HepG2 (cell line): ENCODE data around the gene PA2G4. TPM values are rescaled to one million over a fixed set of nuclear protein-coding genes. Genes with fewer than 3 reads are reported as not detected.

Source experiments
- CHD2 ChIP-seq: IDR thresholded peaks from 2 replicates; pipeline ENCODE4 v1.6.1; 2011; ENCODE audit warnings: low read depth, low read length, improper control_type of control experiment
- LCORL ChIP-seq, 2 experiments: fragments of 450-650 bp in 1 of 2; sonication (generic) in 1 of 2; formaldehyde crosslinking in 1 of 2; IDR thresholded peaks; 2 replicates each; pipeline versions ENCODE4 v1.5.0 to v1.6.1; 2017 to 2020; ENCODE audit warnings: antibody characterized with exemption in 1 of 2, missing genetic modification reagents in 1 of 2
- RFX5 ChIP-seq: IDR thresholded peaks from 2 replicates; pipeline ENCODE4 v1.6.1; 2011; ENCODE audit warnings: low read depth, low read length, improper control_type of control experiment
- TBX3 ChIP-seq: fragments of 450-650 bp; IDR thresholded peaks from 2 replicates; pipeline ENCODE4 v1.6.1; 2017; ENCODE audit warnings: antibody characterized with exemption, mild to moderate bottlenecking, inconsistent platforms, borderline replicate concordance
- ZC3H13 ChIP-seq: sonication (generic); formaldehyde crosslinking; IDR thresholded peaks from 2 replicates; pipeline ENCODE4 v1.8.1; 2023; ENCODE audit warnings: mild to moderate bottlenecking, missing genetic modification reagents, moderate library complexity
- ZNF530 ChIP-seq: sonication (generic); formaldehyde crosslinking; IDR thresholded peaks from 2 replicates; pipeline ENCODE4 v1.5.0; 2020; ENCODE audit warnings: low read depth, mild to moderate bottlenecking, missing genetic modification reagents
- polyA plus RNA-seq, 8 experiments: library from polyadenylated mRNA; depleted of rRNA in 3 of 8; stranded (reverse) in 7 of 8; unstranded in 1 of 8; fragments of >200 nt; fragmentation: Illumina TruSeq in 4 of 8; extraction: Trizol in 4 of 8; gene quantifications; 2 replicates each; pipeline versions ENCODE4 v1.2.1 to v1.2.3, GENCODE V29; 2011 to 2016; ENCODE audit warnings: low read depth in 4 of 8, missing spikeins in 1 of 8, mixed read lengths in 1 of 8; ENCODE audit not compliant: insufficient read depth in 1 of 8
- total RNA-seq, 5 experiments: library from RNA; depleted of rRNA; stranded (reverse); fragments of >200 nt; fragmentation: Illumina TruSeq; extraction: Trizol; gene quantifications; 2 replicates each; pipeline ENCODE4 v1.2.3, GENCODE V29; 2016; ENCODE audit warnings: low read depth in 1 of 5
- TF ChIP-seq, protein P1 (sequence below): sonication (generic); formaldehyde crosslinking; IDR thresholded peaks from 2 replicates; pipeline ENCODE4 v1.9.0; 2021; ENCODE audit warnings: mild to moderate bottlenecking, missing genetic modification reagents
- TF ChIP-seq, protein P2 (sequence below): sonication (generic); formaldehyde crosslinking; IDR thresholded peaks from 2 replicates; pipeline ENCODE4 v1.4.0; 2020; ENCODE audit warnings: missing genetic modification reagents, borderline replicate concordance
- TF ChIP-seq, protein P3 (sequence below): IDR thresholded peaks from 2 replicates; pipeline ENCODE4 v1.6.1; 2016
- TF ChIP-seq, protein P4 (sequence below): sonication (generic); formaldehyde crosslinking; IDR thresholded peaks from 2 replicates; pipeline ENCODE4 v1.4.0; 2020; ENCODE audit warnings: missing genetic modification reagents

Gene PA2G4
- total and polyA plus RNA-seq, 2 of the 13 experiments (the other 11 are each of a cell fraction or from before 2014, with no cell fraction given) = 147 to 240 TPM

DNA sequence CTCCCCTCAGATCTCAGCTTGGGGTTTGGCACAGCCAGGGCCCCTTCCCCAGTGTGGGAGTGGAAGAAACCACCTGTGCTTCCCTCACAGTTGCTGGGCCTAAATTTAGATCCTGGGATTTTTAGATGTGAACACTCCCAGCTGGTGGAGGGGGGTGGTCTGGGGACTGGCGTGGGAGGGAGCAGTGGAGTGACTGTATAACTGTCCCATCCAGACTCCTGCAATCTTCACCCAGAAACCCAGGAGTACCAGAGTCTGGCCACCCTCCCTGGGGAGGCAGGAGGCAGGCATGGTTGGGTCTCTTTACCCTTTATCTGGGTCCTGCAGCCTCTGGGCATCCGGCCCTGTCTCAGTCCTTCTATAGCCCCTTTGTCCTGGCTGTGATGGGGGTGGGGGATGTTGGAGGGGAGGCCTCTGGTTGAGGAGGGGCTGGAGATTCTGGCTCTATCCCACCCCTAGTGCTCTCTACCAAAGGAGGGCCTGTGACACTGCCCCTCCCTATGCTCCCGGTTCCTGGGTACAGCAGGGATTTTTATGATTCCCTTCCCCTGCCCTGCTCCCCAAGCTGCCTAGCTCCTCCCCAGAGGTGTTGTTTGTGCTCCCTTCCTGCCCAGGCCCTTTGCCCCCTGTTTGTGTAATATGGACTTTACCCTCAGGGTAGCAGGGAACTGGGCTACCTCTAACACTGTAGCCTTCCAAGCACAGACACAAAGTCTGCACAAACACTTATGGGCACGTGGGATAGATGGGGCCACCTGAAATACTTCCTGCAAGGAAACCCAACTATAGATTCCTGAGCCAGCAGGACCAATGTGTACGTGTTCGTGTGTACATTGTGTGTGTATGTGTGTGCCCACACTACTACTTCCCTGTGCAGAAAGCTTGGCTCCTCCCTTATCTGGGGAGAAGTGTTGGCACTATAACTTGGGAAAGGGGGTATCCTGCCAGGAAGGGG lies 22.7 kb upstream of the PA2G4 start (continued):
- TF ChIP-seq, protein P1, sequence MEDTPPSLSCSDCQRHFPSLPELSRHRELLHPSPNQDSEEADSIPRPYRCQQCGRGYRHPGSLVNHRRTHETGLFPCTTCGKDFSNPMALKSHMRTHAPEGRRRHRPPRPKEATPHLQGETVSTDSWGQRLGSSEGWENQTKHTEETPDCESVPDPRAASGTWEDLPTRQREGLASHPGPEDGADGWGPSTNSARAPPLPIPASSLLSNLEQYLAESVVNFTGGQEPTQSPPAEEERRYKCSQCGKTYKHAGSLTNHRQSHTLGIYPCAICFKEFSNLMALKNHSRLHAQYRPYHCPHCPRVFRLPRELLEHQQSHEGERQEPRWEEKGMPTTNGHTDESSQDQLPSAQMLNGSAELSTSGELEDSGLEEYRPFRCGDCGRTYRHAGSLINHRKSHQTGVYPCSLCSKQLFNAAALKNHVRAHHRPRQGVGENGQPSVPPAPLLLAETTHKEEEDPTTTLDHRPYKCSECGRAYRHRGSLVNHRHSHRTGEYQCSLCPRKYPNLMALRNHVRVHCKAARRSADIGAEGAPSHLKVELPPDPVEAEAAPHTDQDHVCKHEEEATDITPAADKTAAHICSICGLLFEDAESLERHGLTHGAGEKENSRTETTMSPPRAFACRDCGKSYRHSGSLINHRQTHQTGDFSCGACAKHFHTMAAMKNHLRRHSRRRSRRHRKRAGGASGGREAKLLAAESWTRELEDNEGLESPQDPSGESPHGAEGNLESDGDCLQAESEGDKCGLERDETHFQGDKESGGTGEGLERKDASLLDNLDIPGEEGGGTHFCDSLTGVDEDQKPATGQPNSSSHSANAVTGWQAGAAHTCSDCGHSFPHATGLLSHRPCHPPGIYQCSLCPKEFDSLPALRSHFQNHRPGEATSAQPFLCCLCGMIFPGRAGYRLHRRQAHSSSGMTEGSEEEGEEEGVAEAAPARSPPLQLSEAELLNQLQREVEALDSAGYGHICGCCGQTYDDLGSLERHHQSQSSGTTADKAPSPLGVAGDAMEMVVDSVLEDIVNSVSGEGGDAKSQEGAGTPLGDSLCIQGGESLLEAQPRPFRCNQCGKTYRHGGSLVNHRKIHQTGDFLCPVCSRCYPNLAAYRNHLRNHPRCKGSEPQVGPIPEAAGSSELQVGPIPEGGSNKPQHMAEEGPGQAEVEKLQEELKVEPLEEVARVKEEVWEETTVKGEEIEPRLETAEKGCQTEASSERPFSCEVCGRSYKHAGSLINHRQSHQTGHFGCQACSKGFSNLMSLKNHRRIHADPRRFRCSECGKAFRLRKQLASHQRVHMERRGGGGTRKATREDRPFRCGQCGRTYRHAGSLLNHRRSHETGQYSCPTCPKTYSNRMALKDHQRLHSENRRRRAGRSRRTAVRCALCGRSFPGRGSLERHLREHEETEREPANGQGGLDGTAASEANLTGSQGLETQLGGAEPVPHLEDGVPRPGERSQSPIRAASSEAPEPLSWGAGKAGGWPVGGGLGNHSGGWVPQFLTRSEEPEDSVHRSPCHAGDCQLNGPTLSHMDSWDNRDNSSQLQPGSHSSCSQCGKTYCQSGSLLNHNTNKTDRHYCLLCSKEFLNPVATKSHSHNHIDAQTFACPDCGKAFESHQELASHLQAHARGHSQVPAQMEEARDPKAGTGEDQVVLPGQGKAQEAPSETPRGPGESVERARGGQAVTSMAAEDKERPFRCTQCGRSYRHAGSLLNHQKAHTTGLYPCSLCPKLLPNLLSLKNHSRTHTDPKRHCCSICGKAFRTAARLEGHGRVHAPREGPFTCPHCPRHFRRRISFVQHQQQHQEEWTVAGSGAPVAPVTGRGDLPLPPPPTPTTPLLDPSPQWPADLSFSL (CRISPR knock-in tag) = peak; percentile 97
- TF ChIP-seq ZNF530 (CRISPR knock-in tag) (no peak), RFX5 (no peak), CHD2 (no peak), TBX3 (peak; percentile 89), LCORL (IDR thresholded peaks at IDR 0.05) (0 out of 2 replicates have a peak, but pooled peaks have one; percentile 33), LCORL (CRISPR knock-in tag; IDR thresholded peaks at IDR 0.05) (peak; percentile 96), ZC3H13 (CRISPR knock-in tag) (peak; percentile 89)
- TF ChIP-seq, protein P2, sequence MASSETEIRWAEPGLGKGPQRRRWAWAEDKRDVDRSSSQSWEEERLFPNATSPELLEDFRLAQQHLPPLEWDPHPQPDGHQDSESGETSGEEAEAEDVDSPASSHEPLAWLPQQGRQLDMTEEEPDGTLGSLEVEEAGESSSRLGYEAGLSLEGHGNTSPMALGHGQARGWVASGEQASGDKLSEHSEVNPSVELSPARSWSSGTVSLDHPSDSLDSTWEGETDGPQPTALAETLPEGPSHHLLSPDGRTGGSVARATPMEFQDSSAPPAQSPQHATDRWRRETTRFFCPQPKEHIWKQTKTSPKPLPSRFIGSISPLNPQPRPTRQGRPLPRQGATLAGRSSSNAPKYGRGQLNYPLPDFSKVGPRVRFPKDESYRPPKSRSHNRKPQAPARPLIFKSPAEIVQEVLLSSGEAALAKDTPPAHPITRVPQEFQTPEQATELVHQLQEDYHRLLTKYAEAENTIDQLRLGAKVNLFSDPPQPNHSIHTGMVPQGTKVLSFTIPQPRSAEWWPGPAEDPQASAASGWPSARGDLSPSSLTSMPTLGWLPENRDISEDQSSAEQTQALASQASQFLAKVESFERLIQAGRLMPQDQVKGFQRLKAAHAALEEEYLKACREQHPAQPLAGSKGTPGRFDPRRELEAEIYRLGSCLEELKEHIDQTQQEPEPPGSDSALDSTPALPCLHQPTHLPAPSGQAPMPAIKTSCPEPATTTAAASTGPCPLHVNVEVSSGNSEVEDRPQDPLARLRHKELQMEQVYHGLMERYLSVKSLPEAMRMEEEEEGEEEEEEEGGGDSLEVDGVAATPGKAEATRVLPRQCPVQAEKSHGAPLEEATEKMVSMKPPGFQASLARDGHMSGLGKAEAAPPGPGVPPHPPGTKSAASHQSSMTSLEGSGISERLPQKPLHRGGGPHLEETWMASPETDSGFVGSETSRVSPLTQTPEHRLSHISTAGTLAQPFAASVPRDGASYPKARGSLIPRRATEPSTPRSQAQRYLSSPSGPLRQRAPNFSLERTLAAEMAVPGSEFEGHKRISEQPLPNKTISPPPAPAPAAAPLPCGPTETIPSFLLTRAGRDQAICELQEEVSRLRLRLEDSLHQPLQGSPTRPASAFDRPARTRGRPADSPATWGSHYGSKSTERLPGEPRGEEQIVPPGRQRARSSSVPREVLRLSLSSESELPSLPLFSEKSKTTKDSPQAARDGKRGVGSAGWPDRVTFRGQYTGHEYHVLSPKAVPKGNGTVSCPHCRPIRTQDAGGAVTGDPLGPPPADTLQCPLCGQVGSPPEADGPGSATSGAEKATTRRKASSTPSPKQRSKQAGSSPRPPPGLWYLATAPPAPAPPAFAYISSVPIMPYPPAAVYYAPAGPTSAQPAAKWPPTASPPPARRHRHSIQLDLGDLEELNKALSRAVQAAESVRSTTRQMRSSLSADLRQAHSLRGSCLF (CRISPR knock-in tag) = no peak
- TF ChIP-seq, protein P3, sequence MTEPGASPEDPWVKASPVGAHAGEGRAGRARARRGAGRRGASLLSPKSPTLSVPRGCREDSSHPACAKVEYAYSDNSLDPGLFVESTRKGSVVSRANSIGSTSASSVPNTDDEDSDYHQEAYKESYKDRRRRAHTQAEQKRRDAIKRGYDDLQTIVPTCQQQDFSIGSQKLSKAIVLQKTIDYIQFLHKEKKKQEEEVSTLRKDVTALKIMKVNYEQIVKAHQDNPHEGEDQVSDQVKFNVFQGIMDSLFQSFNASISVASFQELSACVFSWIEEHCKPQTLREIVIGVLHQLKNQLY (CRISPR knock-in tag) = peak; percentile 98
- TF ChIP-seq, protein P4, sequence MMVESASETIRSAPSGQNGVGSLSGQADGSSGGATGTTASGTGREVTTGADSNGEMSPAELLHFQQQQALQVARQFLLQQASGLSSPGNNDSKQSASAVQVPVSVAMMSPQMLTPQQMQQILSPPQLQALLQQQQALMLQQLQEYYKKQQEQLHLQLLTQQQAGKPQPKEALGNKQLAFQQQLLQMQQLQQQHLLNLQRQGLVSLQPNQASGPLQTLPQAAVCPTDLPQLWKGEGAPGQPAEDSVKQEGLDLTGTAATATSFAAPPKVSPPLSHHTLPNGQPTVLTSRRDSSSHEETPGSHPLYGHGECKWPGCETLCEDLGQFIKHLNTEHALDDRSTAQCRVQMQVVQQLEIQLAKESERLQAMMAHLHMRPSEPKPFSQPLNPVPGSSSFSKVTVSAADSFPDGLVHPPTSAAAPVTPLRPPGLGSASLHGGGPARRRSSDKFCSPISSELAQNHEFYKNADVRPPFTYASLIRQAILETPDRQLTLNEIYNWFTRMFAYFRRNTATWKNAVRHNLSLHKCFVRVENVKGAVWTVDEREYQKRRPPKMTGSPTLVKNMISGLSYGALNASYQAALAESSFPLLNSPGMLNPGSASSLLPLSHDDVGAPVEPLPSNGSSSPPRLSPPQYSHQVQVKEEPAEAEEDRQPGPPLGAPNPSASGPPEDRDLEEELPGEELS (CRISPR knock-in tag) = peak; percentile 99
